ENCODE data around the gene MCRIP2.

GRCh38 chr16:629833-630248 is 11.8 kb upstream of the MCRIP2 start:
- TF ChIP-seq EZH2 (IDR thresholded peaks at IDR 0.05; ENCODE audit: borderline replicate concordance, low read length) (no peak), CTCF (conservative IDR thresholded peaks at IDR 0.05 in 1 of 2, IDR thresholded peaks at IDR 0.05 in 1 of 2; ENCODE audit: extremely low read depth in 1 of 2, insufficient read depth in 1 of 2, low read depth in 1 of 2, low read length in 2 of 2) (no peak)

Measured in mammary epithelial cell (primary cell).